ENCODE measurements around the gene EME1.
"Not testable (repeated sequence)": the region's sequence is repeated elsewhere in the genome, so short reads cannot be mapped to it uniquely, and the experiment has no call there.

EME1 gene, protein sequence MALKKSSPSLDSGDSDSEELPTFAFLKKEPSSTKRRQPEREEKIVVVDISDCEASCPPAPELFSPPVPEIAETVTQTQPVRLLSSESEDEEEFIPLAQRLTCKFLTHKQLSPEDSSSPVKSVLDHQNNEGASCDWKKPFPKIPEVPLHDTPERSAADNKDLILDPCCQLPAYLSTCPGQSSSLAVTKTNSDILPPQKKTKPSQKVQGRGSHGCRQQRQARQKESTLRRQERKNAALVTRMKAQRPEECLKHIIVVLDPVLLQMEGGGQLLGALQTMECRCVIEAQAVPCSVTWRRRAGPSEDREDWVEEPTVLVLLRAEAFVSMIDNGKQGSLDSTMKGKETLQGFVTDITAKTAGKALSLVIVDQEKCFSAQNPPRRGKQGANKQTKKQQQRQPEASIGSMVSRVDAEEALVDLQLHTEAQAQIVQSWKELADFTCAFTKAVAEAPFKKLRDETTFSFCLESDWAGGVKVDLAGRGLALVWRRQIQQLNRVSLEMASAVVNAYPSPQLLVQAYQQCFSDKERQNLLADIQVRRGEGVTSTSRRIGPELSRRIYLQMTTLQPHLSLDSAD

DNA sequence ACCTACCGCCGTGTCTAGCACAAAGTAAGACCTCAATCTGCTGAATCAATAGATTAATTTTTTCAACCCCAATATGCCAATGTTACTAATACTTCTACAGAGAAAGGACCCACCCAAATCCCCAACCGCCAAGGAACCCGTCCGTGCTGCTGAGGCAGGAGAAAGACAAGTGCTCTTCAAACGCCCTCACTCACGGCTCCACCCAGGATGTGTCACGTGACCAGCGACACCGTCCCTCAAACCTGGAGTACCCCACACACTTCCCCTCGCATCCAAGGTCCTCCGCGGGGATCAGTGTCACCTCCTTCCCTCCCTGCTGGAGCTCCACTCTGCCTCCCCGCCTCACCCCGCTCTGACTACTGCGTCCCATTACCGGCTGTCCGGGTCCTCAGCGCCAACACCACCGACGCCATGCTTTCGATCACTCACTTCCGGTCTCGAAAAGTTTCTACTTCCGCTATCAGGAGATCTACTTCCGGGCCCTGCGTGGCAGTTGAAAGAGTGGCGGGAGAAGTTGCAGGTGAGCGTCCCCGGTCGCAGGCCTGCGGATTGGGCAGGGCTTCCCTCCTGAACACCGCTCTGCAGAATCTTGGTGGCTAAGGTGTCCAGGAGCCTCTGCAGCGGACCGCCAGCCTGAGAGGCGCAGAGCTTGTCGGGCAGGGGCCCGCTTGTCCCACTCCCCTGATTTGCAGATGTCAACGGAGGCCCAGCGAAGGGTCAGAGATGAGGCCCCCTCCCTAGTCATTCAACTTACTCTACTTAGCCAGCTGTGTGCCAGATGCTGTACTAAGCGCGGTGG is at the start of gene EME1, which contains the start of gene MRPL27:
Gene EME1, plus strand, starts transcription at position 472 of the 799 bp plus-strand sequence. CDS start 1,980 bp downstream, outside the sequence.
Gene MRPL27, minus strand, starts transcription at position 427 of the 799 bp plus-strand sequence. Its CDS starts 14 bp downstream, at position 413.
- DNase-seq (ENCODE audit: low read depth, low spot score): peak; percentile 68

DNA sequence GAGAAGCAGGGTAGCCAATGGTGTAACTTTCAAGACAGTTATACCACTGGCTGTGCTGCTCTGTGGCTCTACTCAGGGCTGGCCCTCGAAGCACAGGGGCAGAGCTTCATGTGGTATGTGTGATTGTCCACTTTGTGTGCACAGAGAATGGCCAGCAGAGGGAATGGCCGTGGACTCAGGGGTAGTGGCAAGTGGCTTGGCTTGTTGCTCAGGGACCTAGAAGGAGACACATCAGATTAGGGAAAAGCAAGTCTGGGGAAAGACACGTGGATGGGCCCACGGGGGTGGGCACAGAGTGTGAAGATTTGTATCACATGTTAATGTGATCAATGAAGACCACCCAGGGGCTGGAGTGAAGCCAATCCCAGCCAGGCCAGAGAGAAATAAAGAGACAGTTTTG is 47.1 kb upstream of the EME1 start:
- no peak for DNase-seq (ENCODE audit: low read depth, low spot score)

DNA sequence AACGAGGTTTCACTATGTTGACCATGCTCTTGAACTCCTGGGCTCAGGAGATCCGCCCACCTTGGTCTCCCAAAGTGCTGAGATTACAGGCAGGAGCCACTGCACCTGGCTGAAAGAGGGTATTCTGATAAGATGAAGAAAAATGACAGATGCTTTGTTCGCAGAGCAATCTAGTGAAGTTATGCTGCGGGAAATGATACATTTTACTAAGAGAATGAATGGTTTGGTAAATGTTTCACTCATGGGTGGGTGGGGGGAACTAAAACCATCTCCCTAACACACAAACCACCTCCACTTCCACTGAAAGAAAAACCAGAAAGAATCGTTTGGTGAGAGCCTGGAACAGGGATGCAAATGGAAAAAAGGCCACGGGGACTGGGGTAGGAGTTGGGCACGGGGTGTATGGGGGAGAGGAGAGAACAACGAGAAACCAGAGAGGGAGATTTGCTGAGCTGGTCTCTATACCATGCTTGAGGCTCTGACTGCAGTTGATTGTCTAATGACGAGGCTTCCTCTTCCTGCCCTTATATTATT is 46.1 kb upstream of the EME1 start:
- DNase-seq (ENCODE audit: low read depth, low spot score): no peak

DNA sequence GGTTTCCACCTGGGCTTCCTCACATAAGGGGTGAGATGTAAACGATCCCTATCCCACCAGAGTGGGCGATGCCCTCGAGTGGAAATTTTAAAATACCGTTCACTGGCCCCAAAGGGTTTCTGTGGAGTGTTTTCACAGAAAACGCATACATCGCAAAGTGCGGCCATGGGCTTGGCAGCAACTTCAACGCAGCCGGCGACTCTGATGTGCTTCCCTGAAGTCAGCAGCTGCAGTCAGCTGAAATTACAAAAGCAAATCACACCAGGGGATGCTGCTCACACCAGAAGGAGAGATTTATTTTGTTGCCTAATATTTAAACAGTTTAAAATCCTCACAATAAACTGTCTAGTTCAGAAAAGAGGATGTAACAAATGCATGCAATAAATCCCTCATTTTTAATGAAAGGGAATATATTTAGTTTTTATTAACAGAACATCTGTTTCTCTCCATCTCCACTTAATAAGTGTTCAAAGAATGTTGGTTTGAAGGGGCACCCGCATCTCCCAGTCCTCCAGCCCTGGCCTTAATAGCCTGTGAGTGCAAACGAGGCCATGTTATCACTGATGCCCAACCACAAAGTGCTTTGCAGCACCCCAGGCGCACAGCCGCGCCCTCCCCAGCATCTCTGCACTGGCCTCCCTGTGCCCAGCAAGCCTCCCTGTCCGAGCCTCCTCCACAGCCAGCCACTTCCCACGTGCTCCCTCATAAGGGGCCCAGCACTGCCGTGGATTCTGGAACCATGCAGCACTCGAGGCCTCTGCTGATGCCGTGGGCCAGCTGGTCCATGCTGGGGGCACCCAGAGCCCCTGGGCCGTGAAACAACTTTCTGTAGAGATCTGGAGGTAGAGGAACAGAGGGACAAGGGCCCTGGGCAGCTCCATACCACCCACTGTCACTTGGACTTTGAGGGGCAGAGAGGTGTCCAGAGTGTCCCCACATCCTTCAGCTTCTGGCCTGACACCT is 44.4 kb upstream of the EME1 start:
- DNase-seq (ENCODE audit: low read depth, low spot score): no peak

DNA sequence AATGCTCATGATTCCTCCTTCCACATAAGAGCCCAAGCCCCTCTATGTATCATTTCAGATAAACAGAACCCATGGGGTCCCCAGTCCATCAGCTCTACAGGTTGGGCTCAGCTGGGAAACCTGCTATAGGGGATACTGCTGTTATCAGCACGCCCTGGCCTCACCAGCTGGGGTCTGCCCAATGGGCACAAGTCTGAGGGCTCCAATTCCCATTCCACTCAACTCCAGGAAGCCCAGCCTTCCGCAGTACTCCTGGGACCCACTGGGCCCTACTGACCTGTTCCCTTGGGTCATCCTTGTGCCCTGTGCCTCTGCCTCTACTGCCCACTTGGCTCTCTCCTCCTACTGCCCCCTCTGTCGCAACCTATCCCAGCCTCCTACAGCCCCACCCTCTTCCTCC is 43.3 kb upstream of the EME1 start:
- DNase-seq (ENCODE audit: low read depth, low spot score): no peak

DNA sequence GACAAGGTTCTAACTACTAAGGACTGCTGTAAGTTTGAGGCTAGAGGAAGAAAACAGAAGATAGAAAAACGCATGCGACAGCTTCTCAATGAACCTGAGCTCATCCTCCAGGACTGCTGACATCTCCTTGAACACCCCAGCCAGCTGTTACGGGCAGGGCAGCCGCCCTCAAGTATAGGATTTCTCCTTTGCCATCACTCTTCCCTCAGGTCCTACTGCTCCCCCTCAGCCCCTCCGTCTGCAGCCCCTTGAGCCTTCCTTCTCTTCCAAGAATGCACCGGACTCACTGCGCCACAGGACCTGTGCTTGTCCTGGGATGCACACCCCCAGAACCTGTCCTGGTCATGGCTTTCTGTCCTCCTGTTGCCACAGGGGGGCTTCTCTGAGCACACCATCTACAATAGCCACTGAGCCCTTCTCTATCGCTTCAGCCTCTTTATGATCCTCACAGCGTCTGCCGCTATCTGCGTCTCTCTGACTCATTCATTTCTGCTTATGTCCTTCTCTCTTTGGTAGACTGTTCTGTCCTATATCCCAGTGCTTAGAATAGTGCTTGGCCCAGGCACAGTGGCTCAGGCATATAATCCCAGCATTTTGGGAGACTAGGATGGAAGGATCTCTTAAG is 42.8 kb upstream of the EME1 start:
- DNase-seq (ENCODE audit: low read depth, low spot score): no peak

DNA sequence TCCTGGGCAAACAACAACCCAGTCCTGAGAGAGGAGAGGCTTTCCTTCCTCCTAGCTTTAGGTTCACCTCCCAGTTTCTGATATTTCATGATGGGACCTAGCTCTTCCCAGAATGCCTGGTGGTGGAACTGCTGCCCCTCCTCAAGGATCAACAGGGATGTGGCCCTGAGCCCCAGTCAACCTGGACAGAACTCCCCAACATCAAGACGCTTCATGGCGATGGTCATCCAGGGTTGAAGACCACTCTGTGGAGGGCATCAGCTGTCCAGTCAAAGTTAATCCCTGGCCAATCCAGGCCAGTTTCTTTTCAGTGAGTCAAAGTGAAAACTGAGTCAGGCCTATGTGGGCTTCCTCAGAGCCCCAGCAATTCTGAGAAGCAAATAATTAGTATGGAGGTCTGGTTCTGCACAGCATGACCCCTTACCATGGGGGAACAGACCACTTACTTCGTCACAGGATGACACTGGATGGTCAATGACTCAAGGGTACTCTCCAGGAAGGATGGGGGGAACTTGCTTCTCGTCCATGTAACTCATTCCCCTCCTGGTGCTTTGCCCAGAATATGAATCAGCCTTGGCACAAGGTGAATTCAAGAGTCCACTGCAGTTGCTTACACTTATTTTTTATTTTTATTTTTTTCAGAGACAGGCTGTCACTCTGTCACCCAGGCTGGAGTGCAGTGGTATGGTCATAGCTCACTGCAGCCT is 41.8 kb upstream of the EME1 start:
- DNase-seq (ENCODE audit: low read depth, low spot score): no peak

DNA sequence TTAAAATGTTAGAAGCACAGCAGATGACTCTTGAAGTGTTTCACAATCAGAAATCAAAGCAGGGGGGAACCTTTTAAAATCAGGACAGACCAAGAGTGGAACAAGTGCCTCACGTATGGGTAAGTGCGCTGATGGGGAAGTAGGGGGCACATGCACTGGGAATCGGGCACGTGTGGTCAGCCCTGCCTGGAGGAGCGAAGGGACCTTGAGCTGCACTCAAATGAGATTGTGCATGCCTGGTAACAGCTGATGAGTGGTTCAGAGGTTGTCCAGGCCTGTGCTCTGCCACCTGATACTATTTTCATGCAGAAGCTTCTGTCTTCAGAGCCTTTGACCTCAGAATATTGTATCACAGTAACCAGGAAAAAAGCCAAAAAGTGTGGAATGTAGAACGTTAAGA is 40.8 kb upstream of the EME1 start:
- DNase-seq (ENCODE audit: low read depth, low spot score): no peak

DNA sequence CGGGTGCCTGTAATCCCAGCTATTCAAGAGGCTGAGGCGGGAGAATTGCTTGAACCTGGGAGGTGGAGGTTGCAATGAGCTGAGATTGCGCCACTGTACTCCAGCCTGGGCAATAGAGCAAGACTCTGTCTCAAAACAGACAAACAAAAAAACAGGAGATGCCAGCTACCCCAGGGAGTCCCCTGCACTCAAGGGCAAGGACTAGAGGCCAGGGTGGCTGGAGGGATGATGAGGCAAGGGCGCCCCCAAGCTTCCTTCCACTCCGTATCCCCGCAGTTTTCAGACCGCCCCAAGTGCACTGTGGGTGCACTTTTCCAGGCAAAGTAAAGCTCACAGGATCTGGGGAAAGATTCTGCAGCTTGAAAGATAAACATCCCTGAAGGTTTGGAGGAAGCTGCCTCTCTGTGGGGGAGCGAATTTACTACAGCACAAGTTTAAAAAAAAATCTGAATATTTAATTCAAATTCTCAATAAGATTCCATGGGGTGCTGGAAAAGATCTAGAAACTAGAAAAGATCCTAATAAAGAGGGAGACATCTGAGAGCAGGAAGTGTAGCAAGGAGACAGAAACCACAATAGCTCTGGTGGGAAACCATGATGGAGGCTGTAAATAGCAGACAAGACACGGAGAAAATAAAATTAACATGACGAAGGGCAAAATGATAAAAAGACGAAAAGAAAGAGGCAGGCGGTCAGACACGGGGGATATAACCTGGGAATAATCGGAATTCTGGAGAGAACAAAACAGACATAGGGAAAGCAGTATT is 39.6 kb upstream of the EME1 start:
- not testable (repeated sequence) for DNase-seq (ENCODE audit: low read depth, low spot score)

DNA sequence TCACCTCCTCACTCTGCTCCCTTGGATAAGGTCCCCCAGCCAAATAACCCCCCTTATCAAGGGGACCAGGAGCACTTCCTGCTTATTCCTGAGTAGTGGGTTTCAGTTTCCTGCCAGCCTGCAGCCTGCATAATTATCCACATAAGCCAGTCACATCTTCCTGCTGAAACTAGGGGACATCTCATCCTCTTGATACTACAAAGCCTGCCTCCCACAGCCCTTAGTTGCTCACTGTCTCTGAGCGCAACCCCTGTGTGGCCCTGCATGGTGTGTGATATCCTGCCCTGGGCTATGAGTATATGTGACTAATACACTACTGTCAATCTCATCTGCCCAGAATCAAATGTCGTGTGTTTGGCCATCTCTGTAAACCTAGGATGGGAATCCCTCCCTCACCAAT is 35.1 kb upstream of the EME1 start:
- DNase-seq (ENCODE audit: low read depth, low spot score): no peak

DNA sequence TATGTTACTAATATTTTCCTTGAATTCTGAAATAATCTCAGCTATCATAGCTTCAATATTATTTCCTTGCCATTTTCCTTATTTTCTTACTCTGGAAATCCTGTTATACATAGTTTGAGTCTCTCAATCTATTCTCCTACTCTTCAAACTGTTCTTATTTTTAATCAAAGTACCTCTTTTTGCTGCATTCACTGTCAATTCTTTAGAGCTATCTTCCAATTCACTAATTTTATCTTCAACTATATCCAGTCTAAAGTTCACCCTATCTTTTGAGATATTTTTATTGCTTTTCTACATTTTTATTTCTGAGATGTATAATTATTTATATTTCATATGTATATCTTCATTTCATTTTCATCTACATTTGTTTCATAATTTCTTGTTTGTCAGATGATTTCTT is 34.4 kb upstream of the EME1 start:
- DNase-seq (ENCODE audit: low read depth, low spot score): no peak

DNA sequence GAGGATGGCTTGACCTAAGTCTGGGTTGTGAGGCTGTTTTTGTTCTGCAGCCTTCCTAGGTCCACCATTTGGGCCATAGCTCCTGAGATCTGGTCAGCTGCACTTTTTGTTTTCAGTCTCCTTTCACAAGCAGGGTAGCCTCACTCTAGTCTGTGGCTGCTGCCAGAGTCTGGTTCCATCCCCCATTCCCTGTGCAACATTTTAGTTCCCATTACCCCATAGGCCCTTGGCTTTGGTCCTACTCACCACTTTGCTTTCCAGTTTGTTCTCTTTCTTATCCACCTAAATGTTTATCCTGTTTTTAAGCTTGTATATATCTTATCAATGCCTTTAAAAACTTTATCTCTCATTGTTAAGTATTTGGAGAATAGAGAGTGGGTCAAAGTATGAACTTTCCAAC is 33.6 kb upstream of the EME1 start:
- no peak for DNase-seq (ENCODE audit: low read depth, low spot score)

DNA sequence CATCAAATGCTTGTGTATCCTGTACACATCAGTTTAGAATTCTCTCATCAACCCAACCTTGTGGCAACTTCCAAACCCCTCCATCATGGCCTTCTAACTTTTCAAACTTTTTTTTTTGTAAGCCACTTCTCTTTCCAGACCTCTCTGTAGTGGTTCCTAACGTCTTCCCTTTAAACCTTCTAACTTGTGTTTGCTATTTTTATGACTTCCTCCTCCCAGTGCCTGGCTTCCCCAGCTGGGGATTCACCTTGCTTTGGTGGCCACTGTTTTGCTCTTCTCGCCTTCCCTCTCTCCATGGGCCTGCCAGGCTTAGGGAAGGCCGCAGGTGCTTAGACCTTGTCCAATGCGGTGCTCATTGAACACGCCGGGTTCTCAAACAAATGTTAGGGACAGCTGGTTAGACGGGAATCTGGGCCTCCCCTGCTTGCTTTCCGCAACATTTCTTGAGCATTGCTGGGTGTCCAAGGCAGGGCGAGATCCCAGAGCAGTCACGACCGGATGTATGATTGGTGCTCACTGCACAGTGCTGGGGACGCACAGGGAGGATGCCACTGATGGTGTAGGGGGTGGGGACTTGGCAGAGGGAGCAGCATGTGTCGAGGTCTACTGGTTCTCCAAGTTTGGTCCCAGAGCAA is 28.2 kb upstream of the EME1 start:
- no peak for DNase-seq (ENCODE audit: low read depth, low spot score)

DNA sequence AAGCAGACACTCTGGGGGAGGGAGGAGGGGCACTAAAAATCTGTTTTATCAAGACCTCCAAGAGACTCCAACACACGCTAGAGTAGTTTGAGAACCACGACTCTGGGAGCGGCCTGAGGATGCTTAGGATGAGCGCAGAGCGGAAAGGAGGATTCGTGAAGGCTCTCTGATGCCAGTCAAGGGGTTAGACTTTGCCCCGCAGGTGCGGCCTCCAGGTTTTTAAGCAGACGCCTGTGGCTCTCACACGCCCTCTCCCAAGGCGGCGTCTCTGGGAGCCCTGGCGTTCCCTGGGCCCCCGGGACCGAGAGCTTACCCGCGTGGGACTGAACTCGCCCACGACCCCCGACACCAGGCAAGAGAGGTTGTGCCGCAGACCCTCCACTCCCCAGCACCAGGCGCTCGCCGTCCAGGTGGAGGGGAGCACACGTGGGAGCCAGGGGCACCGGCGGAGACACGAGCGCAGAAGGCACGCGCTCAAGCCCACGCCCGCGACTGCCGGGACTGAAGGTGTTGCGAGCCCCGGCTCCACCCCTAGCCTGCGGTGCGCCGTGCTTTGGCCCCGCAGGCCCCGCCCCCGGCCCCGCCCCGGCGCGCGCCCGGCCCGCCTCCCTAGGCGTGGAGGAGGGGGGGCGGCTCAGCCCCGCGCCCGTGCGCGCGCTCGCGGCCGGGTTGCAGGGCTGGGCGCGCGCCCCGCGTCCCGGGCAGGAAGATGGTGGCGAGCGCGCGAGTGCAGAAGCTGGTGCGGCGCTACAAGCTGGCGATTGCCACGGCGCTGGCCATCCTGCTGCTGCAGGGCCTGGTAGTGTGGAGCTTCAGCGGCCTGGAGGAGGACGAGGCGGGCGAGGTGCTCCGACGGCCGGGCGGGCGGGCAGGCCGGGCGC is 27.4 kb upstream of the EME1 start, which contains the start of gene XYLT2:
Gene XYLT2, plus strand, starts transcription at position 695 of the 881 bp plus-strand sequence. Its CDS starts 15 bp downstream, at position 710.
- no peak for DNase-seq (ENCODE audit: low read depth, low spot score)

DNA sequence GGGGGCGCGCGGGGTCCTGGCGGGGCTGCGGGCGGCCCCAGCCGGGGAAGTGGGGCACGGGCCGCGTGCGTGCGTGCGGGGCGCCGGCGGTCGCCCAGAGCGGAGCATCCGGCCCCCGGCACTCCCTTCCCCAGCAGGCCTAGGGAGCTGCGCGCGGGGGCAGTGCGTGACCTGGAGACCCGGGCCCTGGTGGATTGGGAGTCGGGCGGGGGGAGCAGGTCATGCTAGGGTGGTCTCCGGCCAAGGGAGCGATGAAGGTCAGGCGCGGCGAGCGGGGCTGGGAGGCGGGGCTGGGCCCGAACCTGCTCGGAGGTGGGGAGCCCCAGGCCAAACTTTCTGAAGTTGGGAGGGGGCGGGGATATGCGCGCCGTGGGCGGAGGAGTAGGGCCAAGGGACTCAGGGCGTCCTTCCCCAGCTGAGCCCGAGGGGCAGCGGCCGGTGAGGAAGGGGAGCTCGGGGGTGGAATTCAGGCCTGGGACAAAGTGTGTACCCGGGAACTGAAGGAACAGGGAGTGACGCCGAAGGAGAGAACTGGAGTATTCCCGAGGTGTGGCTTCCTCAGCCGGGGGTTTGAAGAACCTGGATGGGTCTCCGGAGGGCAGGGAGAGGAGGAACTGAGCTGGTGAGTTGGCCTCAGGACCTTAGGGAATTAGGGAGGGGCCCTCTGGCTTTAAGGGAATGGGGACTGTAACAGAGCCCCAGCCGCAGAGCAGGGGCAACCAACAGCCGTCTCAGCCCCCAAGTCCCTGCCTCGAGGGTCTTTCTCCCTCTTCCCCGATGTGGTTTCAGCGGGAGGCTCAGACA is 26.5 kb upstream of the EME1 start:
- DNase-seq (ENCODE audit: low read depth, low spot score): no peak

DNA sequence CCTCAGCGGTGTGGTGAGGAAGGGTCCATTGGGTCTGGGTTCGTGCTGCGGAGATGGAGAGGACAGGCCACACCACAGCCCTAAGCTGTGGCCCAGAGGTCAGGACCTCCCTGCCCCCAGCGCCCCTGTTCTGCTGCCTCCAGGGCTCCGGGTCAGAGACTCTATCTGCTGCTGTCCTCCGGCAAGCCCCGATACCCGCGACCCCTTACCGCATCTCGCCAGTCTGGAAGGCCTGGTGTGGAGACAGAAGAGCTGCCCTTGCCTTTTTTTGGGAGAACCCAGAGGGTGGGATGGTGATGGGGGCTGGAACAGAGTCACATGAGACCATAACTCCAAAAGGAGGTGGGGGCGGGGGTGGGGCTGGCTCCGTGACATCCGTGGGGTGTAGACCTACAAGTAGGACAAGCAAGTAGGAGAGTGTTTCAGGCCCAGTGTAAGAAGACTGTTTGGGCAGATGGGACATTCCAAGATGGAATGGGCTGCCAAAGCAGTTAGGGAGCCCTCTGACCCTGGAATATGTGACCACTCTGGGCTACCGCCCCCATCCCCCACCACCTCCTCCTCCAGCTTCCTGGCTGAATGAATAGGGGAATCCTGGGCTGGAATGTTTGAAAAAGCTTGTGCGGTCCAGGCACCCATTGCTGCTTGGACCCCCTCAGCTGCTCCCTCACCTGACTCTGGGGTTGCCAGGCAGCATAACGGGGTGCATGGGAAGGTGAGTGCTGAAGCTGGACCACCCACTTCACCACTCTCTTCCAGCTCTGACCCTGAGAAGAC is 25.7 kb upstream of the EME1 start:
- DNase-seq (ENCODE audit: low read depth, low spot score): no peak

Measured in iPS DF 19.7 (cell line).